Suprapubic skin (tissue), 3 donors: ENCODE data around the gene PCED1B.

ENCODE experiments used
- POLR2A ChIP-seq, 2 donors: fragments of 450-650 bp; IDR thresholded peaks; one replicate each; pipeline ENCODE4 v1.6.1; 2017; ENCODE audit warnings: antibody characterized with exemption in 2 of 2, mild to moderate bottlenecking in 2 of 2, moderate library complexity in 2 of 2
- TF ChIP-seq, protein P1 (sequence below), 2 donors: fragments of 200-600 bp in 1 of 2; fragments of 450-650 bp in 1 of 2; sonication (generic) in 1 of 2; IDR thresholded peaks; one replicate each; pipeline ENCODE4 v1.5.1; 2016 to 2019; ENCODE audit warnings: antibody characterized with exemption in 2 of 2, mild to moderate bottlenecking in 1 of 2, moderate library complexity in 1 of 2

DNA sequence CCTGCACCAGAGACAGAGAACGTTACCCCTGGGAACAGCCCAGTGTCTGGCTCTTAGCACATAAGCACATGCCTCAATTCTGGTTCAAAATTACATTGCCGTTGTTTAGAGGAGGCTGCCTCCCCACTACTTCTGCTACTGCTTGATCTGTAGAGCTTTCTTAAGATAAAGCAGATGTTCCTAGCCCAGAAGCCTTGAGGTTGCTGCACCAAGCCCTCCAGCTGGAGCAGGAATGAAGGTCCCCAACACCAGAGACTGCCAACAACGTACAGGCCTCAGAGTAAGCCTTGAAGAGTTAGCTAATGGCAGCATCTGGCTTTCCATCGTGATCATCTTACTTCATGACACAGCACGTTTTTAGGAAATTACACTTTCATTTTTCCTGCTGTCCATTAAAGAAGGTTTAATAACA is 35.1 kb downstream of the PCED1B start:
- TF ChIP-seq, protein P1, sequence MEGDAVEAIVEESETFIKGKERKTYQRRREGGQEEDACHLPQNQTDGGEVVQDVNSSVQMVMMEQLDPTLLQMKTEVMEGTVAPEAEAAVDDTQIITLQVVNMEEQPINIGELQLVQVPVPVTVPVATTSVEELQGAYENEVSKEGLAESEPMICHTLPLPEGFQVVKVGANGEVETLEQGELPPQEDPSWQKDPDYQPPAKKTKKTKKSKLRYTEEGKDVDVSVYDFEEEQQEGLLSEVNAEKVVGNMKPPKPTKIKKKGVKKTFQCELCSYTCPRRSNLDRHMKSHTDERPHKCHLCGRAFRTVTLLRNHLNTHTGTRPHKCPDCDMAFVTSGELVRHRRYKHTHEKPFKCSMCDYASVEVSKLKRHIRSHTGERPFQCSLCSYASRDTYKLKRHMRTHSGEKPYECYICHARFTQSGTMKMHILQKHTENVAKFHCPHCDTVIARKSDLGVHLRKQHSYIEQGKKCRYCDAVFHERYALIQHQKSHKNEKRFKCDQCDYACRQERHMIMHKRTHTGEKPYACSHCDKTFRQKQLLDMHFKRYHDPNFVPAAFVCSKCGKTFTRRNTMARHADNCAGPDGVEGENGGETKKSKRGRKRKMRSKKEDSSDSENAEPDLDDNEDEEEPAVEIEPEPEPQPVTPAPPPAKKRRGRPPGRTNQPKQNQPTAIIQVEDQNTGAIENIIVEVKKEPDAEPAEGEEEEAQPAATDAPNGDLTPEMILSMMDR (IDR thresholded peaks at IDR 0.05): no peak
- TF ChIP-seq POLR2A (IDR thresholded peaks at IDR 0.05): no peak
